ENCODE data around the gene ATXN1. TPM values are rescaled to one million over a fixed set of nuclear protein-coding genes. Genes with fewer than 3 reads are reported as not detected.

ATXN1 gene
- total RNA-seq, 1 donor from 2014 or later, result 59.8 TPM

DNA sequence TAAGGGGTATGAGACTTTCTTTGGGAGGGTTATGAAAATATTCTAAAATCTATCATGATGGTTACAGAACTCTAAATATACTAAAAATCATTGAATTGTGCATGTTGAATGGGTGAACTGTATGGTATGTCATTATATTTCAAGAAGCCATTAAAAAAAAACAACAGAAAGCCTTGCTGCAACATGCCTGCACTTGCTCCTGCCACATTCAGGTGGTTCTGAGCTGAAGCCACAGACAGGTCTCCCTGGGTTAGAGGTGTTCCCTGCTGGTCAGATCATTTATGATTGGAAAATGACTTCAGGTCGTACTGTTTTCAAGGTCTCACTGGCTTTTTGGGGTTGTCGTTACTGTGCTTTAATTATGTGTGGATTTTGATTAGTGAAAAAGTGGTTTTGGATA, 509.6 kb downstream of the ATXN1 start:
- H3K27ac Mint-ChIP-seq, result no peak overlapping the region

DNA sequence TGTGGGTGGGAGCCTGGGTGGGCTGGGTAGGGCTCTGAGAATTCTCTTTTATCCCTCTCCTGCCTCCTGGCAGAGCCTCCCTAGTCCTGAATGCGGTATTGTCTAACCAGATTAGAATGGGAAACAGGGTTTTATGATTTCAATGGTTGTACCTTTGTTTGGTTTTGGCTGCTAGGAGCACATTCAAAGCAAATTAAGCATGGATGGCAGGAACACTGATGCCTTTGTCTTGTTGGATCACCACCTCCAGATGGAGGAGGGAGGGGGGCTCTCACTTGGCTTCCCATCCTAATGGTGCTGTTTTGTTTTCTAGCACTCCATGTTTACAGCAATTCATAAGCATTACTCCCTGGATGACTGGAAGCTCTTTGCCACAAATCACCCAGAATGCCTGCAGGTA, 511.3 kb downstream of the ATXN1 start:
- Mint-ChIP-seq H3K4me1 (no peaks in the 10 kb centered on the region), H3K27ac (no peak overlapping the region), H3K4me3 (no peak overlapping the region), H3K36me3 (ENCODE audit: low read depth) (no peaks in the 10 kb centered on the region), H3K27me3 (peaks cover 9% of the 10 kb centered on the region), H3K9me3 (no peaks in the 10 kb centered on the region)
- ATAC-seq (ENCODE audit: low read depth) (no peak), DNase-seq (no peak)
- intact Hi-C loops (cut with micrococcal nuclease), result no loop called here
- ChIA-PET CTCF (no interaction called here), POLR2A (no interaction called here)
- TF ChIP-seq, protein P1, sequence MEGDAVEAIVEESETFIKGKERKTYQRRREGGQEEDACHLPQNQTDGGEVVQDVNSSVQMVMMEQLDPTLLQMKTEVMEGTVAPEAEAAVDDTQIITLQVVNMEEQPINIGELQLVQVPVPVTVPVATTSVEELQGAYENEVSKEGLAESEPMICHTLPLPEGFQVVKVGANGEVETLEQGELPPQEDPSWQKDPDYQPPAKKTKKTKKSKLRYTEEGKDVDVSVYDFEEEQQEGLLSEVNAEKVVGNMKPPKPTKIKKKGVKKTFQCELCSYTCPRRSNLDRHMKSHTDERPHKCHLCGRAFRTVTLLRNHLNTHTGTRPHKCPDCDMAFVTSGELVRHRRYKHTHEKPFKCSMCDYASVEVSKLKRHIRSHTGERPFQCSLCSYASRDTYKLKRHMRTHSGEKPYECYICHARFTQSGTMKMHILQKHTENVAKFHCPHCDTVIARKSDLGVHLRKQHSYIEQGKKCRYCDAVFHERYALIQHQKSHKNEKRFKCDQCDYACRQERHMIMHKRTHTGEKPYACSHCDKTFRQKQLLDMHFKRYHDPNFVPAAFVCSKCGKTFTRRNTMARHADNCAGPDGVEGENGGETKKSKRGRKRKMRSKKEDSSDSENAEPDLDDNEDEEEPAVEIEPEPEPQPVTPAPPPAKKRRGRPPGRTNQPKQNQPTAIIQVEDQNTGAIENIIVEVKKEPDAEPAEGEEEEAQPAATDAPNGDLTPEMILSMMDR (IDR thresholded peaks at IDR 0.05), result no peak

More for the DNA sequence above, 509.6 kb downstream of the ATXN1 start:
- ATAC-seq (ENCODE audit: low read depth), result no peak
- Mint-ChIP-seq H3K27me3 (peaks cover 9% of the 10 kb centered on the region), H3K4me1 (no peaks in the 10 kb centered on the region), H3K4me3 (no peak overlapping the region), H3K9me3 (no peaks in the 10 kb centered on the region), H3K36me3 (ENCODE audit: low read depth) (no peaks in the 10 kb centered on the region)
- intact Hi-C loops (cut with micrococcal nuclease), result no loop called here
- no peak for DNase-seq
- CTCF ChIA-PET, result no interaction called here
- TF ChIP-seq, protein P1 (IDR thresholded peaks at IDR 0.05), result no peak
- POLR2A ChIA-PET, result no interaction called here

All from activated B cell treated with CpG ODN at 0.5 μM for 24 hours (primary cell).